GM18520 (cell line): Measurements from ENCODE around the gene PTPN9.
"Not testable (repeated sequence)": the region's sequence is repeated elsewhere in the genome, so short reads cannot be mapped to it uniquely, and the experiment has no call there.

Source experiments
- ATAC-seq: cut with Tn5 transposase; IDR thresholded peaks from one replicate; pipeline ENCODE4 v1.9.1; 2021; ENCODE audit not compliant: unreplicated experiment

Gene PTPN9

DNA sequence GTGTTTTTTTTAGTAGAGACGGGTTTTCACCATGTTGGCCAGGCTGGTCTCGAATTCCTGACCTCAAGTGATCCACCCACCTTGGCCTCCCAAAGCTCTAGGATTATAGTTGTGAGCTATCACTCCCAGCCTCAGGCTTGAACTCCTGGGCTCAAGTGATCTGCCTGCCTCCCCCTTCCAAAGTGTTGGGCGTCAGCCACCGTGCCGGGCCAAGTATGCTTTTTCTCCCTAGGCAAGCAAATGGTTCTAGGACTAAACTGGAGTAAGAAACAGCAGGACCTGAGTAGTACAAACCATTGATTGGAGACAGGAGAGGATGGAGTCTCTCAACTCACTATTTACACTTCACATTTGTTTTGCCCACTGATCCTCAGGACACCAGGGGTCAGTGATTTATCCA is 4.6 kb upstream of the PTPN9 start:
- ATAC-seq: no peak

DNA sequence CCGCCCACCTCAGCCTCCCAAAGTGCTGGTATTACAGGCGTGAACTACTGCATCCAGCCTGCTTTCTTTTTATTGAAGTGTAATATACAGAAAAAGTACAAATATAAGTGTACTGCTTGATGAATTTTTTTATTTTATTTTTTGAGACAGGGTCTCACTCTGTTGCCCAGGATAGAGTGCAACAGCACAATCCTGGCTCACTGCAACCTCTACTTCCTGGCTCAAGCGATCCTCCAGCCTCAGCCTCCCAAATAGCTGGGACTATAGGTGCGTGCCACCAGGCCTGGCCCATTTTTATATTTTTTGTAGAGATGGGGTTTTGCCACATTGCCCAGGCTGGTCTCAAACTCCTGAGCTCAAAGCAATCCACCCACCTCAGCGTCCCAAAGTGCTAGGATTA is 3.8 kb upstream of the PTPN9 start:
- not testable (repeated sequence) for ATAC-seq

DNA sequence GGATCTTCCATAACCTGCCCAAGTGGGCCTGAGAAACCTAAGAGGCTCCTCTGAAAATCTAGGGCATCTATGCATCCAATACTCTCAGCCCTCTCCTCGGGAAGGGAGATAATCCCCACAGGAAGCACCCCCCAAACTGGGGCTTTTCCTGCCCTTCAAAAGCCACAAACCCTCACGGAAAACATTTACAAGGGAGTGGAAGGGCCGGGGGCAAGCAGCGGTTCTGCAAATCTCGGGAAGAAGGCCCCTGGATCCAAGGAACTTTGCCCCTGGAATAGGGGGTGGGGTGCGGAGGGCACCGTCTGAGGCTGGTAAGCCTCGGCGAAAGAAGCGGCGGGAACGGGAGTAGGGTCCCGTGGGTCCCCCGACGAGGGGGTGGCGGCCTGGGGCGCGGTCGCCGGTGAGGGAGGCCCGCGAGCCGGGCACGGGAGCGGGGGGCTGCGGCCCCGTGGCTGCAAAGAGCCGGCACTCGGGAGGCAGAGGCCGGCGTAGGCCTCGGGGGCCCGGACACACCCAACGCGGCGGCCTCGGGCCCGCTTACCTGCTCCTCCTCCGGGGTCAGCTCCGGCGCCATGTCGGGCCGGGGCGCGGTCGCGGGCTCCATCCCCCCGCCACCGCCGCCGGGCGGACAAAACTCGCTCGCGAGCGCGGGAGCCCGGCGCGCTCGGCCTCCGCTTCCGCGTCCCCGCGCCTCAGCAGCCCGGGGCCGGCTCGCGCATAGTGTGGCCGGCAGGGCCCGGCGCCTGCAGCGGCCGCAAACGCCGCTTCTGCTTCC is 755 bp downstream of the PTPN9 start:
- no peak for ATAC-seq

DNA sequence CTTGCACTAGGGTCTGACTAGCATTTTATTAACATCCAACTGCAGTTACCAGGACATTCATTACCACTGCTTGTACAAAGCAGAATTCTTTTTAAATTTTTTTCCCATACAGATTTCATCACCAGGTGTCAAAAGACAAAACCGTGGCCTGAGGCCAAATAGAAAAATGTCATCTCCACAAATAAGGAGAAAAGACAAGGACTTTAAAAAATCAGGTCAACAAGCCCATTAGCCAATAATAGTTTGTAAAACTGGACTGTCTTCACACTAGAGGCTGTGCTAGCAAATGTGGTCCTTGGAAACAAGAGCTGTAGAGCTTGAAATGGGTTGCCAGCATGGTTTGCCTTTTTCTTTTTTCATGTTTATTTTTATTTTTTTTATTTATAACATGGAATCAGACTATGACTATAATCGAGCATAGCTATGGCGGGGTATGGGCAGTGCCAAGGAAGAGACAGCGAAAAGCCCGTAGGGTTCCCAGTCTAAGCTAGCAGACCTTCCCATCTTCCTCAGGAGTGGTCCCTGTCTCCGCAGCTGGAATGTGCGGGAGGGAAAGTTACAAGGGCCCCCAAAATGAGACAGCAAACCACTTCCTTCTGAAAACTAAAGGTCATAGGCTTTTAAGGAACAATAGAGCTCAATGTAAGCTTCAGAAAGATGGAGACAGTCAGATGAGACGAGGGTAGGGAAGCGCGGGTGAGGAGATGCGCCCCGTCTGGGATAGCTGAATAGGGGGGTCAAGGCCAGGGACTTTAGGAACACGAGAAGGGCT is 1.5 kb downstream of the PTPN9 start:
- ATAC-seq: no peak

DNA sequence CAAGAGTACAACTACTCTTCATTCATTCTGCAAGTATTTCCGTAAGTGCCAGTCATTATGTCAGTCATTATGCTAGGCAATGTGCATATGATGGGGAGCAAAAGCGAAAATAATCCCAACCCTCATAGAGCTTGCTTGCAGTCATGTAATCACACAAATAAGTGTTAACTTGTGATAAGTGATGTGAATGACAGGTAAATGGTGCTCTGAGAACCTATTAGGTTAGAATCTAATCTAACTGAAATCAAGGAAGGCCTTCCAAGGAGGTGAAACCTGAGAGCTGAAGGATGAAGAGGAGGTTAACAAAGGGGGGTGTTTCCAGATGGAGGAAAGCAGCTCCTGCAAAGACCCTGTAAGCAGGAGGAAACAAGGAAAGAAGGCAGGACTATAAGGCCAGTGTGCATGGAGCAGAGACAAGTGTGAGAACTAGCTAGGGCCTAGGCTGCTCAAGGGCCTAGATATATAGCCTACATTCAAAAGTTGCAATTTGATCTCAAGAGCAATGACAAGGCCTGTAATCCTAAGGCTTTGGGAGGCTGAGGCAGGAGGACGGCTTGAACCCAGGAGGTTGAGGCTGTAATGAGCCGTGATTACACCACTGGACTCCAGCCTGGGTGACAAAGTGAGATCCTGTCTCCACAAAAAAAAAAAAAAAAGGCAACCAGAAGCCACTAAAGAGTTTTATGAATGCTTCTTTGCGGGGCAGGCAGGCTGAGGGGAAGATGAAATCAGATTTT is 5.3 kb downstream of the PTPN9 start:
- no peak for ATAC-seq

DNA sequence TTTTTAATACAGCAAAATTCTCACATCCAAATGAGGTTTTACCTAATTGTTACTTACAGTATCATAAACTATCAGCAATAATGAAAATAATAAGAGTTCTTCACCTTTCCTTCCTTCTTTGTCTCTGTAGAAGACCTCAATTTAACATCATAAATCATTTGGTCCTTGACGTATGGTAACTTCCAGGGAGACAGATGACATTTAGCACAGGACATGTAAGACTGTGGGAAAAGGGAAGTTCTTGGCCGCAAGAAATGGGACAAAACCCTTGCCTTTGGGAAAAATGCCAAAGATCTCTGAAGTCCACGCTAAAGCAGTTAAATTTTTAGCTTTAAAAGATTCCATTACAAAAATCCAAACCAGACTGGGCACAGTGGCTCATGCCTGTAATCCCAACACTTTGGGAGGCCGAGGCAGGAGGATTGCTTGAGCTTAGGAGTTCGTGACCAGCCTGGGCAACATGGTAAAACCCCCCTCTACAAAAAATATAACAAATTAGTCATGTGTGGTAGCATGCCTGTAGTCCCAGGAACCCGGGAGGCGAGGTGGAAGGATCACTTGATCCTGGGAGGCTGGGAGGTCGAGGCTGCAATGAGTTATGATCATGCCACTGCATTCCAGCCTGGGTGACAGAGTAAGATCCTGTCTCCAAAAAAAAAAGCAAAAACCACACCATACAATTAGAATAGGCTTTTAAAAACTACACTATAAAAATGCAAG is 8.8 kb downstream of the PTPN9 start:
- no peak for ATAC-seq

DNA sequence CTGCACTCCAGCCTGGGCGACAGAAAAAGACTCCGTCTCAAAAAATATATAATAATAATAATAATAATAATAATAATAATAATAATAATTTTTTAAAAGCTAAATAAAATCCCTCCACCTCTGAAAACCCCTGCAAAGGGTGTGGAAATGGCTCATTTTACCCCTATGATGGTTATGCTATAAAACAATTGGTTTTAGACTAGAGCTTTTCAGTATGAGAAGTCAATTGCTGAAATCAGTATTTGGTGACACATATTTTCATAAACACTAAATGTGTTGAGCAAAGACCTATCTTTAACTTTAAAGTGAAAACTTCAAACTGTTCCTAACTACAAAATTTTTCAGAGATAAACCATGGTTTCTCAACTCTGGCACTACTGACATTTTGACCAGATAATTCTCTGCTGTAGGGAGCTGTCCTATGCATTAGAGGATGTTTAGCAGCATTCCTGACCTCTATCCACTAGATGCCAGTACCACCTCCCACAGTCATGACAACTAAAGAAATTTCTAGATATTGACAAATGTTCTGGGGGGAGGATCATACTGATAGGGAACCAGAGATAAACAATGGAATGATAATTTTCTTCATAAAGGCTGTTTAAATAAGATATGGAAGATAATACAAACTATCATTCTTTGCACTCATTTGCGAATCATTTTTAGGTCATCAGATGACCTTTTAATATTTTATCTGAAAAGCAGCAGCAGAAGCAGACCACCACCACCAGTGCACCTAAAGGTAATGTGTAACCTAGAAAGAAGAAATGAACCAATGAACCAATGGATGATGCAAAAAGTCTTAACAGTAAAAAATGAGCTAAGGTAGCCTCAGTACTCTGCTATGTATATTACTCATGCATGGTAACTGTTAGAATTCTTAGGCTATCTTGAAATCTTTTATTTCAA is 13.8 kb downstream of the PTPN9 start:
- no peak for ATAC-seq

DNA sequence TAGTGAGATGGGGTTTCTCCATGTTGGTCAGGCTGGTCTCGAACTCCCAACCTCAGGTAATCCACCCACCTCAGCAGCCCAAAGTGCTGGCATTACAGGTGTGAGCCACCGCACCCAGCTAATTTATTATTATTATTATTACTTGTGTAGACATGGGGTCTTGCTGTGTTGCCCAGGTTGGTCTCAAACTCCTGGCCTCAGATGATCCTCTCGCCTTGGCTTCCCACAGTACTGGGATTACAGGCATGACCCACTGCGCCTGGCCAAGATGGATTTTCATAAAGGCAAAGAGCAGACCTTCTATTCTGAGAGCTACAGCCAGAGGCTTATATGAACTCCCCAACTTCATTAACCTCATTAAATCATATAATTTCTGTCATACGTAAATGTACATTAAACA is 17.2 kb downstream of the PTPN9 start:
- ATAC-seq: no peak

DNA sequence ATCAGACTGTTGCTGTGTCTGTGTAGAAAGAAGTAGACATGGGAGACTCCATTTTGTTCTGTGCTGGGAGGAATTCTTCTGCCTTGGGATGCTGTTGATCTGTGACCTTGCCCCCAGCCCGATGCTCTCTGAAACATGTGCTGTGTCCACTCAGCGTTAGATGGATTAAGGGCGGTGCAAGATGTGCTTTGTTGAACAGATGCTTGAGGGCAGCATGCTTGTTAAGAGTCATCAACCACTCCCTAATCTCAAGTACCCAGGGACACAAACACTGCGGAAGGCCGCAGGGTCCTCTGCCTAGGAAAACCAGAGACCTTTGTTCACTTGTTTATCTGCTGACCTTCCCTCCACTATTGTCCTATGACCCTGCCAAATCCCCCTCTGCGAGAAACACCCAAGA is 19.8 kb downstream of the PTPN9 start:
- ATAC-seq: not testable (repeated sequence)

DNA sequence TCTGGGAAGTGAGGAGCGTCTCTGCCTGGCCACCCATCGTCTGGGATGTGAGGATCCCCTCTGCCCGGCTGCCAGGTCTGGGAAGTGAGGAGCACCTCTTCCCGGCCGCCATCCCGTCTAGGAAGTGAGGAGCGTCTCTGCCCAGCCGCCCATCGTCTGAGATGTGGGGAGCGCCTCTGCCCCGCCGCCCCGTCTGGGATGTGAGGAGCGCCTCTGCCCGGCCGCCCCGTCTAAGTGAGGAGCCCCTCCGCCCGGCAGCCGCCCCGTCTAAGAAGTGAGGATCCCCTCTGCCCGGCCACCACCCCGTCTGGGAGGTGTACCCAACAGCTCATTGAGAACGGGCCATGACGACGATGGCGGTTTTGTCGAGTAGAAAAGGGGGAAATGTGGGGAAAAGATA is 20.2 kb downstream of the PTPN9 start:
- ATAC-seq: not testable (repeated sequence)

DNA sequence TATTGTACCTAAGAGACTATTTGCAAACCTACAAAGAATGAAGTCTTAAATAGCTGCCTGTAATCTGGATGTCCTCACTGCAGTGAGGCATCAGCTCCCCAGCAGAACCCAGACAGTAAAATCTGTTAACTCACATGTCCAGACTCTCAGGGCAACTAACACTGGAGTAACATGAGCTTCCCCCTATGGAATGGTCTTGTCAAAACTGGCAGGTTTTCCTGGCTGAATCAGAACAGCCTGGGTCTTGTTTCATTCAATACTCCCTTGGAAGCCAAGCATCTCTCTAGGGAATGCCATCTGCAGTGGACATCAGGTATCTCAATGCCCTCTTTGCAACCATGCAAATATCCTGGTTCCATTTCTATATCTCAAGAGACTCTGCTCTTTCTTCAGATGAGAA is 24.4 kb downstream of the PTPN9 start:
- no peak for ATAC-seq

DNA sequence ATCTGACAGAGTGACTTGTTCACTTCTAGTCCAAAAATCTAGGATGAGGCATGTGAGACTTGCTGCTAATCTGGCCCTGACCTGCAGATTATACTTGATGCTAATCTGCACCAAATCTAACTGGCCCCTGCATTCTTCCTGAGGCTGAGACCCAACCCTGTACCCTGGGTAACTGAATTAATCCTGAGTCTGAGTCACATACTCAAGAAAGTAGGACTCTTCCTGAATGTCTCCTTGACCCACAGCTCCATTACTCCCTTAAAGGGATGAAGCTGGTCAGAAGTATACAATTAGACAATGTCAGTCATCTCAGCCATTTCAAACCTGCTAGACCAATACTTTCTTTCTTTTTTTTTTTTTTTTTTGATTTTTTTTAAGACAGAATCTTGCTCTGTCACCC is 25.5 kb downstream of the PTPN9 start:
- no peak for ATAC-seq

DNA sequence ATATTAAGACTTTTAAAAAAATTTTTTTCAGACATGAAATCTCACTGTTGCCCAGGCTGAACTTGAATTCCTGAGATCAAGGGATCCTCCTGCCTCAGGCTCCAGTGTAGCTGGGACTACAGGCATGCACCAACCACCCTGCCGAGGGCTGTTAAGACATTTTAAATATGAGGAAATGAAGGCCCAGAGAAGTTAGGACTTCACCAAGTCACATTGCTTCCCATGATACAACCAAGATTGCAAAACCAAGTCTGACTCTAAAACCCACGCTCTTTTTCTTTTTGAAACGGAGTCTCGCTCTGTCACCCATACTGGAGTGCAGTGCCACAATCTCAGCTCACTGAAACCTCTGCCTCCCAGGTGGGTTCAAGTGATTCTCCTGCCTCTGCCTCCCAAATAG is 28.0 kb downstream of the PTPN9 start:
- ATAC-seq: no peak

DNA sequence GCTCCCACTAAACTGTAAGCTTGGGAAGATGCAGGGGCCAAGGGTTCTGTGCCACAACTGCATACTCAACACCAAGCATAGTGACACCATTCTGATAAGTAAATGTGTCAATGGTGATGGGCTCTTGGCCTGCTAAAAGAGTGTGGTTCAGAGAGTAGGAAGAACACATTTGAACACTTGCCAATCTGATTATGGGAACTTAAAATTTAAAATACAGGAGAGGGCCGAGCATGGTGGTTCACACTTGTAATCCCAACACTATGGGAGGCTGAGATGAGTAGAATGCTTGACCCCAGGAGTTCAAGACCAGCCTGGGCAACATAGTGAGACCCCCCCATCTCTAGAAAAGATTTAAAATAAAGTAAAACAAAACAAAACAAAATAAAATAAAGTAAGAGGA is 34.1 kb downstream of the PTPN9 start:
- no peak for ATAC-seq

DNA sequence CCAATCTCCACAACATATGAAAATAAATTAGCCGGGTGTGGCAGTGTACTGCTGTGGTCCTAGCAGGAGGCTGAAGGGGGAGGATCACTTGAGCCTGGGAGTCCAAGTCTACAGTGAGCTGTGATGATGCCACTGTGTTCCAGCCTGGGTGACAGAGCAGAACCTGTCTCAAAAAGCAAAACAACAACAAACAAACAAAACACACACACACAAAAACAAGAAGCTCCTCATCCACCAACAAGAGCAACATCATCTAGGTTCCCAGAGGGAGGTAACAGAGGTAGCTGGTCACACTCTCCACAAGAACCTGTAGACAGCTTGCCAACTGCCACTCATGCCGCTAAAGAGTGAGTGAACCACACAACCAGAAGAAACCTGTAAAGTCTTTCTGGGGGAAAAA is 34.8 kb downstream of the PTPN9 start:
- no peak for ATAC-seq

DNA sequence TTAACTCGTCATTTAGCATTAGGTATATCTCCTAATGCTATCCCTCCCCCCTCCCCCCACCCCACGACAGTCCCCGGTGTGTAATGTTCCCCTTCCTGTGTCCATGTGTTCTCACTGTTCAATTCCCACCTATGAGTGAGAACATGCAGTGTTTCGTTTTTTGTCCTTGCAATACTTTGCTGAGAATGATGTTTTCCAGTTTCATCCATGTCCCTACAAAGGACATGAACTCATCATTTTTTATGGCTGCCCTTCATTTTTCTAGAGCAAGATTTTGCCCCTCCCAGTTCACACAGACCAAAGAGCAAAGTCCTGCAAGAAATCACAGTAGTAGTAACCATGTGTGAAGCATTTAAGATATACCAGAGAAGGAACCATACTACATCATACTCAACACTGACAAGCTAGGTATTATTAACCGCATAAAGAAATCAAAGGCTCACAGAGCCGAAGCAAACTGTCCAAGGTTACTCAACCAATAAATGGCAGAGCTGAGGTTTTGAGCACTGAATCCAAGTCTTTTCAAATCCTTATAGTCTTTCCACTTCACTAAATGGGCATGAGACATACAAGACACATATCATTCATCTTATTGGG is 36.1 kb downstream of the PTPN9 start:
- not testable (repeated sequence) for ATAC-seq

DNA sequence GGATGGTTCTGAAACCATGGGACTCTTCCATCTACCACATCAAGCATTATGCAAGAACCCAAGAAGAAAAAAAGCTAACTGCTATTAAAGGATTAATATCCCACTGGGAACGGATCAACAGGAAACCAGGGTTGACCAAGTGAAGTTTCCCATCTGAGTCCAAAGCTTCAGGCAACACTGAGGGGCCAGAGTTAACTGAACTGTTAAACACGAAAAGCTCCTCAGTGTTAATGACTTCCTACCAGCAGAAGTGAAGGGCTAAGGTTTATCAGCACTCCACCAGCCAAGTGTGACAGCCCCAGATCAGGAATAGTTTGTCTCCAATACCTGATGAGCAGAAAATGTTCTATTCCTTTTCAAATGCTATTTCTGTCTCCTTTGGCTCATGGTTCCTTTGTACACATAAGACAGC is 36.7 kb downstream of the PTPN9 start:
- no peak for ATAC-seq

DNA sequence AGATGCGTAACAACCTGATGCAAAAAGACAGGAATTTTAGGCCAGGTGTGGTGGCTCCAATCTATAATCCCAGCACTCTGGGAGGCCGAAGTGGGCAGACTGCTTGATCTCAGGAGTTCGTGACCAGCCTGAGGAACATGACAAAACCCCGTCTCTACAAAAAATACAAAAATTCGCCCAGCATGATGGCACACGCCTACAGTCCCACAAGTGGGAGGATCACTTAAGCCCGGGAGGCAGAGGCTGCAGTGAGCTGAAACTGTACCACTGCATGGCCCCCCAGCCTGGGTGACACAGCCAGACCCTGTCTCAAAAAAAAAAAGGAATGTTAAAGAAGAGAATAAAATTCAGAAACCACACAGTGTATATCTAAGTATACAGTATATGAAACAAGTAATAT is 40.7 kb downstream of the PTPN9 start:
- ATAC-seq: no peak

DNA sequence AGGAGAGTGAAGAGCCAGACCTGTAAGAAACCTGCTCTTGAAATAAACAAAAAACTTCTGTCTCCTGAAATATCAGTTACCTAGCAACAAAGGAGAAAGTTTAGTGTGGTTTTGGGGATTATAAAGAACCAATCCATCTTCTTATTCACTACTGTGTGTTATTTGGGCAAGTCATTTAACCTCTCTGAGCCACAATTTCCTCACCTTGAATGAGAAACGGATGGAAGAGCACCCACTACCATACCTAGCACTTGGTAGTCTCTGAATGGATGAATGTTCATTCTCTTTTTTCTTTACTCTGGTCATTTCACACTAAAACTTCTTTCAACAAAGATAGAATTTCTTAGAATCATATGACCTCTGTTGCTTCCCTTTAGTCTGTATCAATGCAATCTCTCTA is 45.2 kb downstream of the PTPN9 start:
- ATAC-seq: no peak
